Hepatocyte (in vitro differentiated cells): Measurements from ENCODE around the gene AUH. TPM values are rescaled to one million over a fixed set of nuclear protein-coding genes. Genes with fewer than 3 reads are reported as not detected.

Experiments used
- DNase-seq: peaks from one replicate; pipeline ENCODE4 v3.0.0-alpha.2; 2016; ENCODE audit warnings: low spot score
- H2AFZ ChIP-seq: fragments of 200-600 bp; sonication (generic); 2 replicates; pipeline ENCODE4 v1.6.0; 2016; ENCODE audit warnings: antibody characterized with exemption, mild to moderate bottlenecking
- H3K27ac ChIP-seq: fragments of 200-600 bp; sonication (generic); 2 replicates; pipeline ENCODE4 v1.5.1; 2016; ENCODE audit warnings: mild to moderate bottlenecking
- H3K27me3 ChIP-seq: fragments of 200-600 bp; sonication (generic); 2 replicates; pipeline ENCODE4 v1.6.1; 2016
- H3K36me3 ChIP-seq: fragments of 200-600 bp; sonication (generic); replicated peaks from 2 replicates; pipeline ENCODE4 v1.5.1; 2016; ENCODE audit warnings: low read depth; ENCODE audit not compliant: insufficient read depth
- H3K4me1 ChIP-seq: fragments of 200-600 bp; sonication (generic); 2 replicates; pipeline ENCODE4 v1.5.1; 2016; ENCODE audit warnings: mild to moderate bottlenecking, moderate library complexity; ENCODE audit not compliant: insufficient read depth
- H3K4me2 ChIP-seq: fragments of 200-600 bp; sonication (generic); 2 replicates; pipeline ENCODE4 v1.6.0; 2016
- H3K4me3 ChIP-seq: fragments of 200-600 bp; sonication (generic); 2 replicates; pipeline ENCODE4 v1.5.1; 2016; ENCODE audit warnings: mild to moderate bottlenecking
- H3K79me2 ChIP-seq: fragments of 200-600 bp; sonication (generic); 2 replicates; pipeline ENCODE4 v1.6.0; 2017; ENCODE audit warnings: mild to moderate bottlenecking
- H3K9me2 ChIP-seq: fragments of 200-600 bp; sonication (generic); replicated peaks from 2 replicates; pipeline ENCODE4 v1.6.0; 2017; ENCODE audit warnings: mild to moderate bottlenecking; ENCODE audit not compliant: insufficient read depth
- H3K9me3 ChIP-seq: fragments of 200-600 bp; sonication (generic); 2 replicates; pipeline ENCODE4 v1.5.1; 2016; ENCODE audit warnings: low read depth, mild to moderate bottlenecking
- H4K20me1 ChIP-seq: fragments of 200-600 bp; sonication (generic); 2 replicates; pipeline ENCODE4 v1.6.0; 2016; ENCODE audit warnings: mild to moderate bottlenecking; ENCODE audit not compliant: insufficient read depth, poor library complexity, severe bottlenecking
- CTCF ChIP-seq: fragments of 200-600 bp; sonication (generic); IDR thresholded peaks from 2 replicates; pipeline ENCODE4 v1.5.1; 2016; ENCODE audit warnings: antibody characterized with exemption, mild to moderate bottlenecking; ENCODE audit not compliant: poor library complexity
- EZH2 ChIP-seq: fragments of 200-600 bp; sonication (generic); IDR thresholded peaks from 2 replicates; pipeline ENCODE4 v1.6.1; 2016; ENCODE audit warnings: antibody characterized with exemption, mild to moderate bottlenecking, borderline replicate concordance
- EZH2phosphoT487 ChIP-seq: fragments of 200-600 bp; sonication (generic); IDR thresholded peaks from one replicate; pipeline ENCODE4 v1.6.1; 2018; ENCODE audit warnings: antibody characterized with exemption, mild to moderate bottlenecking, low read depth, moderate library complexity; ENCODE audit not compliant: unreplicated experiment, severe bottlenecking
- WGBS: methylation state at CpG from one replicate; pipeline ENCODE4 v1.1.6; 2016; ENCODE audit warnings: low lambda C conversion rate; ENCODE audit errors: missing lambda C conversion rate; 5-methylcytosine and 5-hydroxymethylcytosine counted together
- polyA plus RNA-seq: library from polyadenylated mRNA; unstranded; fragments of >200 nt; fragmentation: Nextera tagmentation; extraction: Ambion mirVana; gene quantifications from 2 replicates; pipeline ENCODE4 v1.2.1, GENCODE V29; 2016
- total RNA-seq: library from RNA; depleted of rRNA; stranded (reverse); fragments of >200 nt; gene quantifications from 2 replicates; pipeline ENCODE4 v1.2.3, GENCODE V29; 2014

The AUH gene
- total and polyA plus RNA-seq, 2 experiments from 2014 or later: 19.5 to 25.0 TPM

- Histone ChIP-seq H2AFZ (no peak overlapping the region), H3K9me2 (no peaks in the 10 kb centered on the region), H4K20me1 (peaks cover 8% of the 10 kb centered on the region), H3K4me1 (no peaks in the 10 kb centered on the region), H3K9me3 (no peaks in the 10 kb centered on the region), H3K4me3 (no peak overlapping the region), H3K4me2 (no peak overlapping the region), H3K27ac (no peak overlapping the region), H3K36me3 (no peaks in the 10 kb centered on the region), H3K27me3 (no peaks in the 10 kb centered on the region), H3K79me2 (peaks cover 19% of the 10 kb centered on the region)
- 93% methylated on average over 14 of the region's 14 CpGs for WGBS
- no peak for DNase-seq
- TF ChIP-seq EZH2phosphoT487: no peak
- no peak for TF ChIP-seq CTCF
- no peak for TF ChIP-seq EZH2
Observed at GRCh38 chr9:91403665-91404543, 42.2 kb upstream of the AUH start.

DNA sequence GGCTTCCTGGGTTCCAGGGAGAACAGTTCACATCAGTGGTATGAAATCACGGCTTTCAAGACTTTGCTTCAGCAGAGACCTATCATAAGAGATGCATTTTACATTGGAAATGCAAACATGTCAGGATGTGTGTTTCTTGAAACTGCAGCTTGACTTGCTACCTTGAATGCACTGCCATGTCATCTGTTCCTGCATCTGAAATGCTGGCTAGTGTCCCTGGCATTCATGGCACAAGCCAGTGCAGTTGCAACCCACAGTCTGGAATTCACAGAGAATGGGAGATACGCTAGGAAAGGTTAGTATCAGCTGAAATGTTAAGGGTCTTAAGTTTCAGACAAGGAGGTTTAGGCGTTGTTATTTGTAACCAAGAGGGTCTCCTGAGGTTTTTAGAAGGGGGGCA lies 37.2 kb upstream of the AUH start:
- Histone ChIP-seq H3K9me2 (no peaks in the 10 kb centered on the region), H3K4me3 (no peak overlapping the region), H3K27ac (no peak overlapping the region), H2AFZ (no peak overlapping the region), H3K9me3 (no peaks in the 10 kb centered on the region), H4K20me1 (no peaks in the 10 kb centered on the region), H3K79me2 (no peaks in the 10 kb centered on the region), H3K36me3 (no peaks in the 10 kb centered on the region), H3K27me3 (no peaks in the 10 kb centered on the region), H3K4me2 (no peak overlapping the region), H3K4me1 (no peaks in the 10 kb centered on the region)
- TF ChIP-seq CTCF (no peak), EZH2phosphoT487 (no peak), EZH2 (no peak)
- DNase-seq: no peak
- 95% methylated on average over 3 of the region's 3 CpGs for WGBS

DNA sequence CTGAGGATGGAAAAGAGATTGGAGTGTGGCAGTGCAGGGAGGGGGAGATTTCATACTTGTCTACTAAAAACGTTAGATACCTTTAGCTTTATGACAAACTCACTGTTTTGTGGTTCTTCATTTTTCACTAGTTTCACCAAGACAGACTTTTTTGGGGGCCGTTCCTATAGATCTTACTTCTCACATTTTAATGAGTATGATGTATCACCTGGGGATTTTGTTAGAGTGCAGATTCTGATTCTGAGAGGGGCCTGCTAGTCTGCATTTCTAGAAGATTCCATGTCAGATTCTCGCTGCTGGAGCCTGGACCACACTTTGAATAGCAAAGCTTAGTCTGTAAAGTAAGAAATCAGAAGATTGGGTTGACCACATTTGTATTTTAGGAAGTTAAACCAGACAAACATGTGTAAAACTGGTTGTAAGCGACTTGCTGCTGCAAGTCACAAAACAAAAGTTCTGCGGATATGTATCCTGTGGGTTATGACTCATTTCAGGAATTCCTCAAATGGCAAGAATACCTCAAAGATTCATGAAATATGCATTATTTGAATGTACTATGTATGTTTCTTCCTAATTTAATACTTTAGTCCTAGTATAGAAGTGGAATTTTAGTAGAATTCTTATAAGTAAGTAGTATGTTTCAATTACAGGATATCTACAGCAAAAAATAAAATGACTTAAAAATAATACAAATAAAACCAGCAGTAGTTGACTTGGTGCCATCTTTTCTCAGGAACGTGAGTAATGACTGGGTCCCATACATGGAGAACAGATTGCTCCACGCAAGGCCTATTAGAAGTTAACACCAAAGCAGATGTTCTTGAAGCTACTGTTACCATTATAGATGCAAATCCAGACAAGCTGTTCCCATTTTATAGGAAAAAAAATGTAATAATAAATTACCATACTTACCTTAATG lies 34.1 kb upstream of the AUH start:
- H3K9me2 ChIP-seq: no peaks in the 10 kb centered on the region
- H2AFZ ChIP-seq: no peak overlapping the region
- H3K4me2 ChIP-seq: no peak overlapping the region
- DNase-seq: no peak
- no peak overlapping the region for H3K27ac ChIP-seq
- WGBS: 78% methylated on average over 7 of the region's 7 CpGs
- H3K36me3 ChIP-seq: no peaks in the 10 kb centered on the region
- TF ChIP-seq EZH2: no peak
- TF ChIP-seq EZH2phosphoT487: no peak
- TF ChIP-seq CTCF: no peak
- H3K79me2 ChIP-seq: no peaks in the 10 kb centered on the region
- H3K27me3 ChIP-seq: no peaks in the 10 kb centered on the region
- no peaks in the 10 kb centered on the region for H3K4me1 ChIP-seq
- no peak overlapping the region for H3K4me3 ChIP-seq
- H4K20me1 ChIP-seq: no peaks in the 10 kb centered on the region
- H3K9me3 ChIP-seq: no peaks in the 10 kb centered on the region
